Measurements from ENCODE around the gene MSANTD2. TPM values are rescaled to one million over a fixed set of nuclear protein-coding genes. Genes with fewer than 3 reads are reported as not detected.

The MSANTD2 gene
- total RNA-seq, 1 donor from 2014 or later = 10.4 TPM

DNA sequence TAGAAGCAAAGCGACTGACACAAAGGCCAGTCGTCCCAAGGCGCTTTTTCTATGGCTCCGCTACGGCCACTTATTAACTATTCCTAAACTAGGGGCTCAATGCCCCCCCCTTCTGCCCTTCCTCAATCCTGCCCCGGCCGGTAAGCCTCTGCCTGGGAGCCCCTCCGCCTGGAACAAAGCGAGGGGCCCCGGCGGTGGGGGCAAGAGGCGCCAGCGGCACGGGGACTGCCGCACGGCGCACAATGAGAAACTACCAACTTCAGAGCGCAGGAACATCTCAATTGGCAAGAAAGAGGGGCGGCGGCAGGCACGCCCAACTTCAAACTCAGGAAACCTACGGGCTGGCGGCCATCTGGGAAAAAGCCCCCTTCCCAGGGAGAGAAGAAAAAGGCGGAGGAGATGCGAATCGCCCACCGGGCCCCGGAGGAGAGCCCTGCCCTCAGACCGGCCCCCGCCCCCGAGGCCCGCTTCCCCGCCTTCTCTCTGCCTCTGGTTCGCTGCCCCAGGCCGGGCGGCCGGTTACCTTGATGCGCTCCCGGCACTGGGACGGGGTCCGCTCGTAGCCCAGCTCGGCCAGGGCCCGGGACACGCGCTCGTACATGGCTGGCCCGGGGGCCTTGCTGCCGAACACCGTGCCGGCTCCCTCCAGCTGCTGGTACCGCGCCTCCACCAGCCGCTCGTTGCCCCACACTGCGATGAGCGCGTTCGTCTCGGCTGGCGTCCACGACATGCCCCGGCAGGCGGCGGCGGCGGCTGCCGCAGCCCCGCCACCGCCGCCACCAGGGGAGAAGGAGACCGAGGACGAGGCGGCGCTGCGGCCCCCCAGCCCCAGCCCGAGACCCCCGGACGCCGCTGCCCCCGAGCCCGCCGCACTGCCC lies 619 bp downstream of the MSANTD2 start:
- TF ChIP-seq, protein P1, sequence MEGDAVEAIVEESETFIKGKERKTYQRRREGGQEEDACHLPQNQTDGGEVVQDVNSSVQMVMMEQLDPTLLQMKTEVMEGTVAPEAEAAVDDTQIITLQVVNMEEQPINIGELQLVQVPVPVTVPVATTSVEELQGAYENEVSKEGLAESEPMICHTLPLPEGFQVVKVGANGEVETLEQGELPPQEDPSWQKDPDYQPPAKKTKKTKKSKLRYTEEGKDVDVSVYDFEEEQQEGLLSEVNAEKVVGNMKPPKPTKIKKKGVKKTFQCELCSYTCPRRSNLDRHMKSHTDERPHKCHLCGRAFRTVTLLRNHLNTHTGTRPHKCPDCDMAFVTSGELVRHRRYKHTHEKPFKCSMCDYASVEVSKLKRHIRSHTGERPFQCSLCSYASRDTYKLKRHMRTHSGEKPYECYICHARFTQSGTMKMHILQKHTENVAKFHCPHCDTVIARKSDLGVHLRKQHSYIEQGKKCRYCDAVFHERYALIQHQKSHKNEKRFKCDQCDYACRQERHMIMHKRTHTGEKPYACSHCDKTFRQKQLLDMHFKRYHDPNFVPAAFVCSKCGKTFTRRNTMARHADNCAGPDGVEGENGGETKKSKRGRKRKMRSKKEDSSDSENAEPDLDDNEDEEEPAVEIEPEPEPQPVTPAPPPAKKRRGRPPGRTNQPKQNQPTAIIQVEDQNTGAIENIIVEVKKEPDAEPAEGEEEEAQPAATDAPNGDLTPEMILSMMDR (IDR thresholded peaks at IDR 0.05) = peak; percentile 15
- Mint-ChIP-seq H3K27ac (ENCODE audit: unreplicated experiment) (peak overlapping the region; percentile 96), H3K4me1 (ENCODE audit: low read depth) (peaks cover 33% of the 10 kb centered on the region), H3K36me3 (ENCODE audit: low read depth) (no peaks in the 10 kb centered on the region), H3K4me3 (ENCODE audit: unreplicated experiment) (peak overlapping the region; percentile 89), H3K9me3 (ENCODE audit: low read depth) (no peaks in the 10 kb centered on the region), H3K27me3 (ENCODE audit: low read depth) (no peaks in the 10 kb centered on the region)
- DNase-seq (ENCODE audit: low spot score) = no peak

DNA sequence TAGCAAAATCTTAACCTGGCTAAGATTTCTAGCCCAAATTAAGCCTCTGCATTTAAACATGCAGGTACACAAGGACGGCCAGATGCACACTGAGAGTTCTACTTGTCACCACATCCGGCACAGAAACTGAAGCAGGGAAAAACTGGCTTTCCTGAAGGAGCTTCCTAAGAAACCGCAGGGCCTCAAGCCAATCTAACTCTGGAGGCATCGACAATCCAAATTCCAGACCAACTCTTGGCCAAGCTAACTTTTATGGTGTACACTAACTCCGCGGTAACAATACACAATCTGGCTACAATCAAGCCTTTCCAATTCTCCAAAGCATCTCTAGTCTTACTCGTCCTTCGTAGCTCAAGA lies 1.2 kb downstream of the MSANTD2 start:
- H3K27me3 Mint-ChIP-seq (ENCODE audit: low read depth) = no peaks in the 10 kb centered on the region
- no peak for DNase-seq (ENCODE audit: low spot score)
- TF ChIP-seq, protein P1 (IDR thresholded peaks at IDR 0.05) = no peak

DNA sequence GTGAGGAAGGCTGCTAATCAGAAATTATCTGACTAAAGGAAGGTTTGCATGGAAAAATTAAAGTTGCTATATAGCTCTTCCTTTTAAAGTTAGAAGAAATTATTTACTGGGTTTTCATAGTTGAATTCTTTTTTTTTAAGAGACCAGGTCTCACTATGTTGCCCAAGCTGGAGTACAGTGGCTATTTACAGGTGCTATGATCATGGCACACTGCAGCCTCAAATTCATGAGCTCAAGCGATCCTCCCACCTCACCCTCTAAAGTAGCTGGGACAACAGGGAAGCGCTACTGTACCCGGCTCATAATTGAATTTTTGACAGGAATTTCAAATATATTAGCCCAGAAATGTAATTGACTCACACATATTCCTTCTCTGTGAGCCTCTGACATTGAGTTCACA lies 3.9 kb downstream of the MSANTD2 start:
- no peak overlapping the region for H3K4me3 Mint-ChIP-seq (ENCODE audit: unreplicated experiment)
- no peaks in the 10 kb centered on the region for H3K27me3 Mint-ChIP-seq (ENCODE audit: low read depth)
- H3K4me1 Mint-ChIP-seq (ENCODE audit: low read depth) = peaks cover 37% of the 10 kb centered on the region
- DNase-seq (ENCODE audit: low spot score) = no peak
- H3K27ac Mint-ChIP-seq (ENCODE audit: unreplicated experiment) = no peak overlapping the region
- H3K9me3 Mint-ChIP-seq (ENCODE audit: low read depth) = no peaks in the 10 kb centered on the region
- TF ChIP-seq, protein P1 (IDR thresholded peaks at IDR 0.05) = no peak
- H3K36me3 Mint-ChIP-seq (ENCODE audit: low read depth) = no peaks in the 10 kb centered on the region

More for the DNA sequence above, 1.2 kb downstream of the MSANTD2 start:
- peaks cover 33% of the 10 kb centered on the region for H3K4me1 Mint-ChIP-seq (ENCODE audit: low read depth)
- H3K4me3 Mint-ChIP-seq (ENCODE audit: unreplicated experiment) = peak overlapping the region; percentile 86
- no peaks in the 10 kb centered on the region for H3K36me3 Mint-ChIP-seq (ENCODE audit: low read depth)
- peak overlapping the region; percentile 90 for H3K27ac Mint-ChIP-seq (ENCODE audit: unreplicated experiment)
- H3K9me3 Mint-ChIP-seq (ENCODE audit: low read depth) = no peaks in the 10 kb centered on the region

DNA sequence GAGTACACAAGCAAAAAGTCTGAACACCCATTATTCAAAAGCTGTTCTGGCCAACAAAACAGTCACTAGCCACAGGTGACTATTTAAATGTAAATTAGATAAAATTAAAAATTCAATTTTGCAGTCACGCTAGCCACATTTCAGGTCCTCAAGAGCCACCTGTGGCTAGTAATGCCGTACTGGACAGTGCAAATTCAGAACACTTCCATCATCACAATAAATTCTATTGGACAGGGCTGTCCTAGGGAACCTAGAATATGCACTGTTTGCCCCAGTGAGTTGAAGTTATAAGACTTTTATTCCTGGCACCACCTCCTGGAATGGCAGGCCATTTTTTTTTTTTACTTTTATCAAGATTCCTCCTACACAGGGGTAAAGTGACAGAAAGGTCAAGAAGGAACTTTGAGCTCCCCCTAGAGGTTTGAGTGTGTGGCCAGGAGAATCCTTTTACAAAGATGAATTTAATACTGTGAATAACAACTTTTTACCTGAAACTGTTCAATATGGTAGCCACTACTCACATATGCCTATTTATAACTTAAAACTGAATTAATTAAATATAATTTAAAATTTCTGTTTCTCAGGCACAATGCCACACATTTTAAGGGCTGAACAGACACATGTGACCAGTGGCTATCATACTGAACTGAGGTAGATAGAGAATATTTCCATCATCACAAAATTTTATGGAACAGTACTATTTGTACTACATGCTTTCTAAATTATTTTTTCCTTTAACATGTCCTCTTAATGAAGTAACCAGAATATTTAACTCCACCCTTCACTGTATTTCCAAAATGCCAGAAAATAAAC lies 6.5 kb downstream of the MSANTD2 start:
- TF ChIP-seq, protein P1 (IDR thresholded peaks at IDR 0.05) = peak; percentile 84
- Mint-ChIP-seq H3K4me3 (ENCODE audit: unreplicated experiment) (no peak overlapping the region), H3K27ac (ENCODE audit: unreplicated experiment) (no peak overlapping the region), H3K36me3 (ENCODE audit: low read depth) (no peaks in the 10 kb centered on the region), H3K4me1 (ENCODE audit: low read depth) (peaks cover 25% of the 10 kb centered on the region), H3K27me3 (ENCODE audit: low read depth) (no peaks in the 10 kb centered on the region), H3K9me3 (ENCODE audit: low read depth) (no peaks in the 10 kb centered on the region)
- no peak for DNase-seq (ENCODE audit: low spot score)

DNA sequence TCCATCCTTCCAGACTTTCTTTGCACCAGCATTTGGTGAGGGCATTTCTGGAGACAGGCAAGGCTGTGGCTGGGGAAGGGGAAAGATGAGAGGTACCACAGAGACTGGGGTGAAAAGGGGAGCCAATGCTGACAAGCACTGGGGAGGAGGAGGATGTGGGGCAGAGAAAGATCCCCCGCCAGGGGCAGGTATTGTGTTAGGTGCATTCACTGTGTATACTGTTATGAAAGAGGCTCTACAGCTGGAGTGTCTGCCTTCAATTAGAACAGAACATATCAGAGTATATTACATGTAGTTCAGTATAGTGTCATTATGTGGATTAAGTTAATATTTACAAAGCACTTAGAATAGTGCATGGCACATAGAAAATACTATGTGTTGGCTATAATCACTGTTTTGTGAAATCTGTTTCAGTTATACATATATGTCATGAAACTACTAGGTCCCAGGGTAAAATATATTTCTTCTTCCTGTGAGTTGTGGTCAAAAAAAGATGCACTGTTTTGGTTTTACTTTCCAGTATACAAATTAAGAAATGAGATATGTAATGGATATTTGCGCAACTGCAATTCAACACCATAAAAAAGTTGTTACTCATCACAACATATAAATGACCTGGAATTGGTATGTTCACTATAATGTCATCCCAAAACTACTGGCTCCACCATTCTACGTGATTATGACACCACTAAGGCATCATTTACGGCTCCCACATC lies 8.4 kb downstream of the MSANTD2 start:
- Mint-ChIP-seq H3K27me3 (ENCODE audit: low read depth) (no peaks in the 10 kb centered on the region), H3K36me3 (ENCODE audit: low read depth) (no peaks in the 10 kb centered on the region), H3K4me3 (ENCODE audit: unreplicated experiment) (no peak overlapping the region), H3K9me3 (ENCODE audit: low read depth) (no peaks in the 10 kb centered on the region), H3K27ac (ENCODE audit: unreplicated experiment) (no peak overlapping the region), H3K4me1 (ENCODE audit: low read depth) (peaks cover 11% of the 10 kb centered on the region)
- DNase-seq (ENCODE audit: low spot score) = no peak
- TF ChIP-seq, protein P1 (IDR thresholded peaks at IDR 0.05) = no peak

Measured in chondrocyte (in vitro differentiated cells).